Keratinocyte (primary cell): ENCODE data around the gene FHOD3.

Experiments
- CTCF ChIP-seq, 3 experiments: IDR thresholded peaks in 1 of 3; conservative IDR thresholded peaks in 1 of 3; optimal IDR thresholded peaks in 1 of 3; 2 replicates in 2 of 3; 3 replicates in 1 of 3; pipeline versions ENCODE3 to v1.5.1; 2011; ENCODE audit warnings: low read length in 3 of 3, mild to moderate bottlenecking in 3 of 3, moderate library complexity in 2 of 3, control low read depth in 1 of 3, inconsistent platforms in 1 of 3; ENCODE audit not compliant: insufficient read depth in 2 of 3; ENCODE audit errors: extremely low read depth in 1 of 3
- EZH2 ChIP-seq: IDR thresholded peaks from one replicate; pipeline ENCODE4 v1.6.1; 2012; ENCODE audit warnings: inconsistent platforms, mild to moderate bottlenecking, low read length, moderate library complexity

- TF ChIP-seq EZH2: no peak
- no peak for TF ChIP-seq CTCF (optimal IDR thresholded peaks at IDR 0.05 in 1 of 3, IDR thresholded peaks at IDR 0.05 in 1 of 3, conservative IDR thresholded peaks at IDR 0.05 in 1 of 3; ENCODE audit: extremely low read depth in 1 of 3, insufficient read depth in 2 of 3, low read length in 3 of 3)
Measured at GRCh38 chr18:36545821-36546427, 248.4 kb downstream of the FHOD3 start.
